ENCODE data around the gene TMEM214. TPM values are rescaled to one million over a fixed set of nuclear protein-coding genes. Genes with fewer than 3 reads are reported as not detected.
A peak's percentile ranks its signal among the peaks of the same experiment; 100 is the strongest.

TMEM214 gene
- total RNA-seq, 1 experiment from 2014 or later = 85.0 TPM

GRCh38 chr2:27014771-27015433 lies 17.9 kb upstream of the TMEM214 start:
- DNase-seq = no peak
- no TSS peak for BruUV-seq (replicated peaks)
- no peaks in the 10 kb centered on the region for H3K27me3 Mint-ChIP-seq (ENCODE audit: insufficient read depth, unreplicated experiment)
- H3K4me3 Mint-ChIP-seq (ENCODE audit: unreplicated experiment) = no peak overlapping the region
- H3K4me1 ChIP-seq = peaks cover 16% of the 10 kb centered on the region
- H3K27me3 ChIP-seq (replicated peaks; ENCODE audit: control insufficient read depth, insufficient read depth, low read length) = no peaks in the 10 kb centered on the region
- H3K4me1 Mint-ChIP-seq (ENCODE audit: low read depth, unreplicated experiment) = peaks cover 12% of the 10 kb centered on the region
- CTCF ChIA-PET = interaction anchor here (0.8 to 3.2 kb wide), 3 partner anchors 54 to 246 kb away, joined by 3 to 186 read pairs (median 46); no protein-coding TSS in a partner anchor
- POLR2A ChIA-PET = no interaction called here
- intact Hi-C loops (cut with micrococcal nuclease; ENCODE audit: unreplicated experiment) = no loop called here
- H3K4me3 ChIP-seq (ENCODE audit: low read depth, low read length) = no peak overlapping the region
- no peaks in the 10 kb centered on the region for H3K9me3 Mint-ChIP-seq (ENCODE audit: unreplicated experiment)
- peaks cover 5% of the 10 kb centered on the region for H3K36me3 Mint-ChIP-seq (ENCODE audit: insufficient read depth, unreplicated experiment)
- no peak for TF ChIP-seq CTCF (IDR thresholded peaks at IDR 0.05; ENCODE audit: insufficient read depth in 1 of 2, low read depth in 1 of 2, low read length in 1 of 2, severe bottlenecking in 1 of 2, unreplicated experiment in 1 of 2)
- no peaks in the 10 kb centered on the region for H3K36me3 ChIP-seq (ENCODE audit: control insufficient read depth, insufficient read depth, low read length)
- H3K9me3 ChIP-seq = no peaks in the 10 kb centered on the region
- H3K27ac Mint-ChIP-seq (ENCODE audit: unreplicated experiment) = no peak overlapping the region

GRCh38 chr2:27016801-27017325 lies 15.9 kb upstream of the TMEM214 start:
- peak; percentile 72 to 73 for DNase-seq
- no peaks in the 10 kb centered on the region for H3K27me3 Mint-ChIP-seq (ENCODE audit: insufficient read depth, unreplicated experiment)
- no peaks in the 10 kb centered on the region for H3K9me3 ChIP-seq
- peaks cover 5% of the 10 kb centered on the region for H3K36me3 Mint-ChIP-seq (ENCODE audit: insufficient read depth, unreplicated experiment)
- H3K4me1 Mint-ChIP-seq (ENCODE audit: low read depth, unreplicated experiment) = peaks cover 23% of the 10 kb centered on the region
- no peaks in the 10 kb centered on the region for H3K27me3 ChIP-seq (replicated peaks; ENCODE audit: control insufficient read depth, insufficient read depth, low read length)
- BruUV-seq (replicated peaks) = no TSS peak
- H3K4me3 ChIP-seq (ENCODE audit: low read depth, low read length) = no peak overlapping the region
- H3K4me3 Mint-ChIP-seq (ENCODE audit: unreplicated experiment) = no peak overlapping the region
- no peaks in the 10 kb centered on the region for H3K9me3 Mint-ChIP-seq (ENCODE audit: unreplicated experiment)
- H3K36me3 ChIP-seq (ENCODE audit: control insufficient read depth, insufficient read depth, low read length) = no peaks in the 10 kb centered on the region
- peak; percentile 64 to 85 for TF ChIP-seq CTCF (IDR thresholded peaks at IDR 0.05; ENCODE audit: insufficient read depth in 1 of 2, low read depth in 1 of 2, low read length in 1 of 2, severe bottlenecking in 1 of 2, unreplicated experiment in 1 of 2)
- H3K27ac Mint-ChIP-seq (ENCODE audit: unreplicated experiment) = no peak overlapping the region
- CTCF ChIA-PET = interaction anchor here (0.5 to 3.2 kb wide), 22 partner anchors 9 to 566 kb away, joined by 3 to 186 read pairs (median 4); partner anchors contain the start of genes MAPRE3 and ZNF512
- POLR2A ChIA-PET = interaction anchor here (0.5 to 1.0 kb wide), 6 partner anchors 16 to 873 kb away, joined by 3 to 9 read pairs (median 4); partner anchors contain the start of genes BABAM2 and RBKS
- intact Hi-C loops (cut with micrococcal nuclease; ENCODE audit: unreplicated experiment) = loop anchor here (1.0 kb wide), 2 partner anchors 56 to 171 kb away; no protein-coding TSS in a partner anchor
- peaks cover 31% of the 10 kb centered on the region for H3K4me1 ChIP-seq

- TF ChIP-seq CTCF (IDR thresholded peaks at IDR 0.05; ENCODE audit: insufficient read depth in 1 of 2, low read depth in 1 of 2, low read length in 1 of 2, severe bottlenecking in 1 of 2, unreplicated experiment in 1 of 2) = no peak
- intact Hi-C loops (cut with micrococcal nuclease; ENCODE audit: unreplicated experiment) = no loop called here
- H3K4me3 ChIP-seq (ENCODE audit: low read depth, low read length) = no peak overlapping the region
- Mint-ChIP-seq H3K4me3 (ENCODE audit: unreplicated experiment) (no peak overlapping the region), H3K4me1 (ENCODE audit: low read depth, unreplicated experiment) (peaks cover 26% of the 10 kb centered on the region), H3K9me3 (ENCODE audit: unreplicated experiment) (no peaks in the 10 kb centered on the region), H3K36me3 (ENCODE audit: insufficient read depth, unreplicated experiment) (peaks cover 5% of the 10 kb centered on the region), H3K27me3 (ENCODE audit: insufficient read depth, unreplicated experiment) (no peaks in the 10 kb centered on the region), H3K27ac (ENCODE audit: unreplicated experiment) (no peak overlapping the region)
- no peaks in the 10 kb centered on the region for H3K9me3 ChIP-seq
- BruUV-seq (replicated peaks) = no TSS peak
- CTCF ChIA-PET = interaction anchor here (0.9 to 2.8 kb wide), 2 partner anchors 56 to 172 kb away, joined by 5 to 46 read pairs; no protein-coding TSS in a partner anchor
- H3K27me3 ChIP-seq (replicated peaks; ENCODE audit: control insufficient read depth, insufficient read depth, low read length) = no peaks in the 10 kb centered on the region
- H3K4me1 ChIP-seq = peaks cover 35% of the 10 kb centered on the region
- H3K36me3 ChIP-seq (ENCODE audit: control insufficient read depth, insufficient read depth, low read length) = no peaks in the 10 kb centered on the region
- POLR2A ChIA-PET = no interaction called here
- DNase-seq = no peak
Observed at GRCh38 chr2:27018142-27018541, 14.6 kb upstream of the TMEM214 start.

Measured in Caco-2 (cell line).